ENCODE results near the gene ATP2A3. TPM values are rescaled to one million over a fixed set of nuclear protein-coding genes. Genes with fewer than 3 reads are reported as not detected.

Gene ATP2A3
- total RNA-seq, 1 donor from 2014 or later: 541 TPM

DNA sequence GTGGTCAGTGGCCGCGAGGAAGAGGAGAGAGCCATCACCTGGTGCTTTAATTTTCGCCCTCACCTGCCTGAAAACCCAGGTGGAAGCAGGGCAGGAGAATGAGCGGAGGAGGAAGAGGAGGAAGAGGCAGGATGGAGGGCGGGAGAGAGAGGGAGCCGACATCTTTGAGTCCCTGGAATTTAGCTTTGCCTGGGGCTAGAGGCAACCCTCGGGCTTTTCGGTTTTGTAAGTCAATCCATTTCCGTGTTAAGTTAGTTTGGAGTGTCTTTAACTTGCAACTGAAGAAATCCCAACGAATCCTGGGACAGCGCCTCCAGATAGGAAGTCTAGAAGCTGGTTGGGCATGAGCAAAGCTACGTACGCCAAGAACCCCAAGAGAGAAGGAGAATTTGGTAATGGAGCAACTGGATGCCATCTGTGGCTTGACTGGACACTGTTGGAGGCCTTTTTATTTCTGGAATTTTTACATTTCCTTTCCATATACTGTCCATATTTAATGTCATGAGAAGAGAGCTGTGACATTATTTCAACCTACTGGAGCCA is 36.9 kb upstream of the ATP2A3 start:
- ATAC-seq (ENCODE audit: low read depth) (no peak), DNase-seq (no peak)
- Mint-ChIP-seq H3K4me3 (no peak overlapping the region), H3K36me3 (ENCODE audit: low read depth) (peaks cover 6% of the 10 kb centered on the region), H3K27ac (no peak overlapping the region), H3K9me3 (no peaks in the 10 kb centered on the region), H3K27me3 (no peaks in the 10 kb centered on the region), H3K4me1 (peaks cover 24% of the 10 kb centered on the region)
- TF ChIP-seq, protein P1, sequence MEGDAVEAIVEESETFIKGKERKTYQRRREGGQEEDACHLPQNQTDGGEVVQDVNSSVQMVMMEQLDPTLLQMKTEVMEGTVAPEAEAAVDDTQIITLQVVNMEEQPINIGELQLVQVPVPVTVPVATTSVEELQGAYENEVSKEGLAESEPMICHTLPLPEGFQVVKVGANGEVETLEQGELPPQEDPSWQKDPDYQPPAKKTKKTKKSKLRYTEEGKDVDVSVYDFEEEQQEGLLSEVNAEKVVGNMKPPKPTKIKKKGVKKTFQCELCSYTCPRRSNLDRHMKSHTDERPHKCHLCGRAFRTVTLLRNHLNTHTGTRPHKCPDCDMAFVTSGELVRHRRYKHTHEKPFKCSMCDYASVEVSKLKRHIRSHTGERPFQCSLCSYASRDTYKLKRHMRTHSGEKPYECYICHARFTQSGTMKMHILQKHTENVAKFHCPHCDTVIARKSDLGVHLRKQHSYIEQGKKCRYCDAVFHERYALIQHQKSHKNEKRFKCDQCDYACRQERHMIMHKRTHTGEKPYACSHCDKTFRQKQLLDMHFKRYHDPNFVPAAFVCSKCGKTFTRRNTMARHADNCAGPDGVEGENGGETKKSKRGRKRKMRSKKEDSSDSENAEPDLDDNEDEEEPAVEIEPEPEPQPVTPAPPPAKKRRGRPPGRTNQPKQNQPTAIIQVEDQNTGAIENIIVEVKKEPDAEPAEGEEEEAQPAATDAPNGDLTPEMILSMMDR (IDR thresholded peaks at IDR 0.05): no peak
- intact Hi-C loops (cut with micrococcal nuclease): loop anchor here (5.0 kb wide), 1 partner anchor 154 kb away; the partner anchor contains the start of gene NCBP3
- ChIA-PET CTCF (interaction anchor here (1.5 kb wide), 1 partner anchor 87 kb away, joined by 9 read pairs; no protein-coding TSS in a partner anchor), POLR2A (interaction anchor here (1.9 to 4.2 kb wide), 2 partner anchors 36 to 85 kb away, joined by 5 to 17 read pairs; partner anchors contain the start of genes ATP2A3 and P2RX1)

DNA sequence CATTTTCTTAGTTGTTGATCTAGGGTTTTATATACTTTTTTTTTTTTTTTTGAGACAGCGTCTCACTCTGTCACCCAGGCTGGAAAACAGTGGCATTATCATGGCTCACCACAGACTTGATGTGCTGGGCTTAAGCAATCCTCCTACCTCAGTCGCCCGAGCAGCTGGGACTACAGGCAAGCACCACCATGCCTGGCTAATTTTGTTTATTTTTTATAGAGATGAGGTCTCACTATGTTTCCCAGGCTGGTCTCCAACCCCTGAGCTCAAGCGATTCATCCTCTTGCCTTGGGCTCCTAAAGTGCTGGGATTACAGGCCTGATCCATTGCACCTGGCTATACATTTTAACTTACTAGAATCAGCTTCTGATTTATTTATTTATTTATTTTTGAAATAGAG is 34.2 kb upstream of the ATP2A3 start:
- Mint-ChIP-seq H3K27me3 (no peaks in the 10 kb centered on the region), H3K9me3 (peaks cover 5% of the 10 kb centered on the region), H3K4me3 (no peak overlapping the region), H3K27ac (no peak overlapping the region), H3K36me3 (ENCODE audit: low read depth) (no peaks in the 10 kb centered on the region), H3K4me1 (peaks cover 13% of the 10 kb centered on the region)
- intact Hi-C loops (cut with micrococcal nuclease): no loop called here
- DNase-seq: no peak
- ATAC-seq (ENCODE audit: low read depth): no peak
- CTCF ChIA-PET: interaction anchor here (1.6 kb wide), 1 partner anchor 85 kb away, joined by 12 read pairs; no protein-coding TSS in a partner anchor
- TF ChIP-seq, protein P1 (IDR thresholded peaks at IDR 0.05): no peak
- POLR2A ChIA-PET: interaction anchor here (0.8 kb wide), 1 partner anchor 85 kb away, joined by 3 read pairs; no protein-coding TSS in a partner anchor

DNA sequence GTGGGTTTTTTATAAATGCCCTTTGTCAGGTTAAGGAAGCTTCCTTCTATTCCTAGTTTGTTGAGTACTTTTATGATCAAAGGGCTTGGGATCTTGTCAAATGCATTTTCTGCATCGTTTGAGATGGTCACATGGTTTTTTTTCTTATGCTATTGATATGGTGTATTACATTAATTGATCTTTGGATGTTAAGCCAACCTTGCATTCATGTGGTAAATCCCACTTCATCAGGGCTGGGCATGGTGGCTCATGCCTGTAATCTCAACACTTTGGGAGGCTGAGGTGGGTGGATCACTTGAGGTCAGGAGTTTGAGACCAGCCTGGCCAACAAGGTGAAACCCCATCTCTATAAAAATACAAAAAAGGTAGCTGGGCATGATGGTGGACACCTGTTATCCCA is 30.8 kb upstream of the ATP2A3 start:
- H3K27ac Mint-ChIP-seq: no peak overlapping the region
- H3K9me3 Mint-ChIP-seq: peaks cover 5% of the 10 kb centered on the region
- CTCF ChIA-PET: no interaction called here
- POLR2A ChIA-PET: interaction anchor here (1.8 kb wide), 1 partner anchor 16 kb away, joined by 4 read pairs; no protein-coding TSS in a partner anchor
- TF ChIP-seq, protein P1 (IDR thresholded peaks at IDR 0.05): no peak
- H3K36me3 Mint-ChIP-seq (ENCODE audit: low read depth): no peaks in the 10 kb centered on the region
- no peak overlapping the region for H3K4me3 Mint-ChIP-seq
- intact Hi-C loops (cut with micrococcal nuclease): no loop called here
- no peaks in the 10 kb centered on the region for H3K4me1 Mint-ChIP-seq
- ATAC-seq (ENCODE audit: low read depth) (no peak), DNase-seq (no peak)
- H3K27me3 Mint-ChIP-seq: peaks cover 2% of the 10 kb centered on the region

DNA sequence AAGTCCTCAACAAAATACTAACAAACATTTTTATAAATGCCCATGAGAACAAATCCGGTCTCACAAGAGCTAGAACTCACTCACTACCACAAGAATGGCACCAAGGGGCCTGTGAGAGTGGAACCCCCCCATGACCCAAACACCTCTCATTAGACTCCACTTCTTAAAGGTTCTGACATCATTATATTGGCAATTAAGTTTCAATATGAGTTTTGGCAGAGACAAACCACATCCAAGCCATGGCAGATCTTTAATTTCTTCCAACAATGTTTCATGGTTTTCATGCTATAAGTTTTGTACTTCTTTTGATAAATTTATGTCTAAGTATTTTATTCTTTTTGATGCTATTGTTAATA is 30.0 kb upstream of the ATP2A3 start:
- Mint-ChIP-seq H3K27me3 (peaks cover 2% of the 10 kb centered on the region), H3K27ac (no peak overlapping the region), H3K4me1 (no peaks in the 10 kb centered on the region), H3K36me3 (ENCODE audit: low read depth) (no peaks in the 10 kb centered on the region), H3K9me3 (peaks cover 5% of the 10 kb centered on the region), H3K4me3 (no peak overlapping the region)
- DNase-seq (no peak), ATAC-seq (ENCODE audit: low read depth) (no peak)
- intact Hi-C loops (cut with micrococcal nuclease): no loop called here
- ChIA-PET POLR2A (interaction anchor here (1.8 kb wide), 1 partner anchor 15 kb away, joined by 4 read pairs; no protein-coding TSS in a partner anchor), CTCF (no interaction called here)
- TF ChIP-seq, protein P1 (IDR thresholded peaks at IDR 0.05): no peak

DNA sequence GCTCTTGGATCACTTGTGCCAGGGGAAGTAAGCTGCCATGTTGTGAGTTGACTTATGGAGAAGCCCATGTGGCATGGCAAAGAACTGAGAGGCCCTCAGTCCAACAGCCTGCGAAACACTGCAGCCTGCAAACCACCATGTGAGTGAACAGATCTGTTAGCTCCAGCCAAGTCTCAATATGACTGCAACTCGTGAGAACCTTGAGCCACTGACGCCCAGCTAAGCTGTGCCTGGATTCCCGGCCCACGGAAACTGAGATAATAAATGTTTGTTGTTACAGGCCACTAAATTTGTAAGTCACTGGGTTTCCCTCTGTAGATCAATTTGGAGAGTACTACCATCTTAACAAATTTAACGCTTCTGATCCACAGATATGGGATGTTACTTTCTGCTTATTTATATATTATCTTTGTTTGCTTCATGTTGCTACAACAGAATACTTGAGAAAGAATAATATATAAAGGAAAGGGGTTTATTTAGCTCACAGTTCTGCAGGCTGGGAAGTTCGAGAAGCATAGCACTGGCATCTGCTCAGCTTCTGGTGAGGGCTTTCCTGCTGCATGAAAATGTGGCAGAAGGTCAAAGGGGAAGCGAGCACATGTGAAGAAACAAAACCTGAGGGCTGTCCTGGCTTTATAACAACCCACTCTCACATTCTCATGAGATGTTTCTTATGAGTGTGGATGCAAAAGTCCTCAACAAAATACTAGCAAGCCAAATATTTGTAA is 29.4 kb upstream of the ATP2A3 start:
- Mint-ChIP-seq H3K9me3 (peaks cover 5% of the 10 kb centered on the region), H3K27me3 (peaks cover 2% of the 10 kb centered on the region), H3K36me3 (ENCODE audit: low read depth) (no peaks in the 10 kb centered on the region), H3K4me3 (no peak overlapping the region), H3K27ac (no peak overlapping the region), H3K4me1 (no peaks in the 10 kb centered on the region)
- POLR2A ChIA-PET: interaction anchor here (1.8 kb wide), 1 partner anchor 15 kb away, joined by 4 read pairs; no protein-coding TSS in a partner anchor
- ATAC-seq (ENCODE audit: low read depth) (no peak), DNase-seq (no peak)
- TF ChIP-seq, protein P1 (IDR thresholded peaks at IDR 0.05): no peak
- CTCF ChIA-PET: no interaction called here
- intact Hi-C loops (cut with micrococcal nuclease): no loop called here
